H9 (cell line): Measurements from ENCODE around the gene TMEM123. TPM values are rescaled to one million over a fixed set of nuclear protein-coding genes. Genes with fewer than 3 reads are reported as not detected.

Experiments
- DNase-seq: peaks from one replicate; pipeline ENCODE4 v3.0.0-alpha.2; 2017
- H2AFZ ChIP-seq: one replicate; pipeline ENCODE4 v1.6.1; 2013; ENCODE audit warnings: mild to moderate bottlenecking, low read length, control low read depth, moderate library complexity
- H2AK5ac ChIP-seq: 2 replicates; pipeline ENCODE4 v1.6.1; 2013; ENCODE audit warnings: low read length, control low read depth, mixed read lengths; ENCODE audit not compliant: insufficient read length
- H2BK120ac ChIP-seq: one replicate; pipeline ENCODE4 v1.6.1; 2013; ENCODE audit warnings: low read depth, mild to moderate bottlenecking, low read length, control low read depth, inconsistent platforms; ENCODE audit not compliant: poor library complexity, severe bottlenecking
- H2BK12ac ChIP-seq: 2 replicates; pipeline ENCODE4 v1.6.1; 2013; ENCODE audit warnings: low read length, control low read depth, mixed read lengths, low read depth; ENCODE audit not compliant: insufficient read length
- H2BK15ac ChIP-seq: 2 replicates; pipeline ENCODE4 v1.6.1; 2013; ENCODE audit warnings: low read depth, low read length, control low read depth
- H2BK20ac ChIP-seq: one replicate; pipeline ENCODE4 v1.6.1; 2013; ENCODE audit warnings: low read depth, mild to moderate bottlenecking, low read length, control low read depth, inconsistent platforms; ENCODE audit not compliant: poor library complexity, severe bottlenecking
- H2BK5ac ChIP-seq: 2 replicates; pipeline ENCODE4 v1.6.1; 2013; ENCODE audit warnings: low read length, control low read depth, mixed read lengths; ENCODE audit not compliant: insufficient read length
- H3K14ac ChIP-seq: 2 replicates; pipeline ENCODE4 v1.6.1; 2013; ENCODE audit warnings: low read length, control low read depth; ENCODE audit not compliant: insufficient read depth
- H3K18ac ChIP-seq: 2 replicates; pipeline ENCODE4 v1.6.1; 2013; ENCODE audit warnings: low read depth, mild to moderate bottlenecking, mixed read lengths, low read length, control low read depth; ENCODE audit not compliant: insufficient read length
- H3K23ac ChIP-seq: 2 replicates; pipeline ENCODE4 v1.6.1; 2013; ENCODE audit warnings: low read length, control low read depth, mixed read lengths, low read depth; ENCODE audit not compliant: insufficient read length
- H3K23me2 ChIP-seq: 2 replicates; pipeline ENCODE4 v1.6.1; 2013; ENCODE audit warnings: low read depth, mild to moderate bottlenecking, mixed read lengths, low read length, control low read depth; ENCODE audit not compliant: insufficient read length, poor library complexity, severe bottlenecking
- H3K27ac ChIP-seq: 2 replicates; pipeline ENCODE4 v1.5.1; 2013; ENCODE audit warnings: low read length, control low read depth, mixed read lengths, low read depth; ENCODE audit not compliant: insufficient read length
- H3K27me3 ChIP-seq: 2 replicates; pipeline ENCODE4 v1.6.1; 2013; ENCODE audit warnings: low read length, control low read depth, inconsistent platforms; ENCODE audit not compliant: insufficient read depth
- H3K4ac ChIP-seq: 2 replicates; pipeline ENCODE4 v1.6.1; 2013; ENCODE audit warnings: low read depth, mild to moderate bottlenecking, control low read depth, inconsistent platforms, low read length, moderate library complexity
- H3K4me1 ChIP-seq: 2 replicates; pipeline ENCODE4 v1.6.1; 2013; ENCODE audit warnings: low read length, control low read depth, inconsistent platforms; ENCODE audit not compliant: insufficient read depth
- H3K4me2 ChIP-seq: 2 replicates; pipeline ENCODE4 v1.6.1; 2013; ENCODE audit warnings: low read length, control low read depth, mixed read lengths; ENCODE audit not compliant: insufficient read length, insufficient read depth
- H3K56ac ChIP-seq: 2 replicates; pipeline ENCODE4 v1.6.1; 2013; ENCODE audit warnings: low read depth, mild to moderate bottlenecking, mixed read lengths, low read length, control low read depth; ENCODE audit not compliant: insufficient read length
- H3K79me1 ChIP-seq: 2 replicates; pipeline ENCODE4 v1.6.1; 2013; ENCODE audit warnings: low read depth, mild to moderate bottlenecking, moderate library complexity, low read length, control low read depth, inconsistent platforms; ENCODE audit not compliant: insufficient read depth, poor library complexity, severe bottlenecking
- H3K79me2 ChIP-seq: 2 replicates; pipeline ENCODE4 v1.6.1; 2013; ENCODE audit warnings: low read length, control low read depth, inconsistent platforms; ENCODE audit not compliant: insufficient read depth
- H3K9ac ChIP-seq: 2 replicates; pipeline ENCODE4 v1.6.1; 2013; ENCODE audit warnings: low read length, control low read depth, mixed read lengths; ENCODE audit not compliant: insufficient read length; ENCODE audit errors: extremely low read depth
- H3K9me3 ChIP-seq: one replicate; pipeline ENCODE4 v1.6.1; 2013; ENCODE audit warnings: low read depth, low read length, inconsistent platforms; ENCODE audit not compliant: control insufficient read depth
- H3T11ph ChIP-seq: one replicate; pipeline ENCODE4 v1.6.1; 2013; ENCODE audit warnings: mild to moderate bottlenecking, low read length, control low read depth, inconsistent platforms
- H4K20me1 ChIP-seq: one replicate; pipeline ENCODE4 v1.6.1; 2013; ENCODE audit not compliant: control insufficient read depth, insufficient read length, insufficient read depth
- H4K5ac ChIP-seq: 2 replicates; pipeline ENCODE4 v1.6.1; 2013; ENCODE audit warnings: low read depth, mild to moderate bottlenecking, mixed read lengths, low read length, control low read depth; ENCODE audit not compliant: insufficient read length
- H4K8ac ChIP-seq: replicated peaks from 2 replicates; pipeline ENCODE4 v1.6.1; 2013; ENCODE audit warnings: low read length, control low read depth, mixed read lengths, low read depth; ENCODE audit not compliant: insufficient read length
- H4K91ac ChIP-seq: 2 replicates; pipeline ENCODE4 v1.6.1; 2013; ENCODE audit warnings: low read depth, mild to moderate bottlenecking, moderate library complexity, mixed read lengths, low read length, control low read depth; ENCODE audit not compliant: insufficient read length
- H3K27ac Mint-ChIP-seq, 3 experiments: 2 replicates in 2 of 3; 3 replicates in 1 of 3; pipeline ENCODE4 v1.8.0; 2020 to 2021; ENCODE audit warnings: mixed read lengths in 3 of 3, mild to moderate bottlenecking in 1 of 3, moderate library complexity in 1 of 3
- H3K27me3 Mint-ChIP-seq: 2 replicates; pipeline ENCODE4 v1.8.0; 2021; ENCODE audit warnings: low read depth, mild to moderate bottlenecking, moderate library complexity, mixed read lengths
- H3K36me3 Mint-ChIP-seq, 3 experiments: 2 replicates in 2 of 3; 3 replicates in 1 of 3; pipeline ENCODE4 v1.8.0; 2020 to 2021; ENCODE audit warnings: low read depth in 3 of 3, mixed read lengths in 3 of 3; ENCODE audit not compliant: insufficient read depth in 1 of 3
- H3K4me1 Mint-ChIP-seq, 2 experiments: 2 replicates each; pipeline ENCODE4 v1.8.0; 2020; ENCODE audit warnings: mixed read lengths in 2 of 2
- H3K4me3 Mint-ChIP-seq, 2 experiments: 2 replicates in 1 of 2; 3 replicates in 1 of 2; pipeline ENCODE4 v1.8.0; 2020 to 2021; ENCODE audit warnings: mild to moderate bottlenecking in 2 of 2, mixed read lengths in 2 of 2, moderate library complexity in 1 of 2
- H3K9me3 Mint-ChIP-seq, 2 experiments: 2 replicates in 1 of 2; 3 replicates in 1 of 2; pipeline ENCODE4 v1.8.0; 2020; ENCODE audit warnings: mild to moderate bottlenecking in 2 of 2, mixed read lengths in 2 of 2, moderate library complexity in 1 of 2
- CTCF ChIP-seq: fragments of 200-600 bp; sonication (generic); conservative IDR thresholded peaks from 3 replicates; pipeline ENCODE4 v1.8.0; 2021; ENCODE audit warnings: antibody characterized with exemption, mild to moderate bottlenecking
- WGBS: extraction: QIAGEN DNeasy Blood & Tissue Kit; methylation state at CpG from one replicate; pipeline ENCODE4 v1.1.7; 2013; ENCODE audit warnings: missing lambda C conversion rate, low lambda C conversion rate, mixed read lengths; ENCODE audit not compliant: insufficient read length; ENCODE audit errors: extremely low coverage; 5-methylcytosine and 5-hydroxymethylcytosine counted together
- total RNA-seq: library from RNA; stranded (reverse); gene quantifications from 2 replicates; pipeline ENCODE4 v1.2.1, GENCODE V29; 2021

TMEM123 gene
- total RNA-seq, 1 experiment from 2014 or later = 76.7 TPM

DNA sequence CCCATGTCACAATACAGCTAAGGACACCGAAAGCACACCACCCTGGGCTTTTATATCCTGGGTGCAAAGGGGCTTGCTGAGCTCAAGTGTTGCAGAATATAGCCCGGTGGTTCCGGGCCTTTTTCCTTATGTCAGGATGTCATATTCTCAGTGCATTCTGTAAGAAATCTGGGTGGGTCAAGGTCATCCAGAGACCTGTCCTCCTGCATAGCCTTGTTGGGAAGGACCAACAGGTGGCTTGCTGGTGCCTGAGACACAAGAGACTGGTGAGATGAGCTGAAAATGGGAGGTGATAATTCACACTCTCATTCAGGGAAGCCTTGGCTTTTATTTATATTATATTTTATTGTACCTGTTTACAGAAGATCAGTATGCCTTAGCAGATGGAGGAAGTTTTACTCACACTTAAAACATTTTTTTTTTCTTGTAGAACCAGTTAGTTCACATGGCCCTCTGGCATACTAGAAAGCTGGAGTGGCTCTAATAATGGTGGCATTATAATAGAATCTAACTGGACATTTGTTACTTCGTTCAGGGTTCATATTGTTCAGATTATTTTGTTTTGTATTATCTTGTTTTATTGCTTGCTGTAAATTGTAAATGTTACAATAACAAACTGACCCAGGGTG lies 14.6 kb upstream of the TMEM123 start:
- Mint-ChIP-seq H3K27ac (no peak overlapping the region), H3K9me3 (no peaks in the 10 kb centered on the region), H3K27me3 (no peaks in the 10 kb centered on the region; the same call in 1 of the 2 replicates), H3K36me3 (no peaks in the 10 kb centered on the region), H3K4me3 (no peak overlapping the region), H3K4me1 (no peaks in the 10 kb centered on the region)
- Histone ChIP-seq H2AFZ (no peak overlapping the region), H3K4me1 (no peaks in the 10 kb centered on the region), H3K27ac (no peak overlapping the region), H3K9ac (no peak overlapping the region), H4K91ac (no peak overlapping the region), H3K9me3 (no peaks in the 10 kb centered on the region), H3T11ph (no peak overlapping the region), H3K23me2 (no peaks in the 10 kb centered on the region), H3K18ac (no peak overlapping the region), H2BK5ac (no peak overlapping the region), H2BK120ac (no peak overlapping the region), H3K79me1 (no peaks in the 10 kb centered on the region), H3K79me2 (no peaks in the 10 kb centered on the region; the same call in 1 of the 2 replicates), H3K4me2 (no peak overlapping the region), H3K23ac (no peak overlapping the region), H2BK15ac (no peak overlapping the region), H3K4ac (no peak overlapping the region), H4K5ac (no peak overlapping the region), H4K20me1 (no peaks in the 10 kb centered on the region), H3K14ac (no peak overlapping the region; the same call in 1 of the 2 replicates), H2BK12ac (no peak overlapping the region), H4K8ac (no peak overlapping the region), H3K56ac (no peak overlapping the region), H2BK20ac (no peak overlapping the region), H3K27me3 (no peaks in the 10 kb centered on the region), H2AK5ac (no peak overlapping the region)
- DNase-seq = no peak
- no CpG with 5 or more reads among the region's 4 CpGs for WGBS
- TF ChIP-seq CTCF = no peak
